Choroid plexus epithelial cell (primary cell): Measurements from ENCODE around the gene PRKAG2.
"Not testable (repeated sequence)": the region's sequence is repeated elsewhere in the genome, so short reads cannot be mapped to it uniquely, and the experiment has no call there.

ENCODE experiments used
- DNase-seq: peaks from one replicate; pipeline ENCODE4 v3.0.0-alpha.2; 2010; ENCODE audit warnings: low read depth
- H3K4me3 ChIP-seq: 2 replicates; pipeline ENCODE4 v1.5.1; 2011; ENCODE audit warnings: low read depth, mild to moderate bottlenecking, control low read depth, low read length, moderate library complexity
- TF ChIP-seq, protein P1 (sequence below): conservative IDR thresholded peaks from 2 replicates; pipeline ENCODE4 v1.5.1; 2011; ENCODE audit warnings: low read depth, mild to moderate bottlenecking, control low read depth, inconsistent platforms, low read length, moderate library complexity

The PRKAG2 gene

DNA sequence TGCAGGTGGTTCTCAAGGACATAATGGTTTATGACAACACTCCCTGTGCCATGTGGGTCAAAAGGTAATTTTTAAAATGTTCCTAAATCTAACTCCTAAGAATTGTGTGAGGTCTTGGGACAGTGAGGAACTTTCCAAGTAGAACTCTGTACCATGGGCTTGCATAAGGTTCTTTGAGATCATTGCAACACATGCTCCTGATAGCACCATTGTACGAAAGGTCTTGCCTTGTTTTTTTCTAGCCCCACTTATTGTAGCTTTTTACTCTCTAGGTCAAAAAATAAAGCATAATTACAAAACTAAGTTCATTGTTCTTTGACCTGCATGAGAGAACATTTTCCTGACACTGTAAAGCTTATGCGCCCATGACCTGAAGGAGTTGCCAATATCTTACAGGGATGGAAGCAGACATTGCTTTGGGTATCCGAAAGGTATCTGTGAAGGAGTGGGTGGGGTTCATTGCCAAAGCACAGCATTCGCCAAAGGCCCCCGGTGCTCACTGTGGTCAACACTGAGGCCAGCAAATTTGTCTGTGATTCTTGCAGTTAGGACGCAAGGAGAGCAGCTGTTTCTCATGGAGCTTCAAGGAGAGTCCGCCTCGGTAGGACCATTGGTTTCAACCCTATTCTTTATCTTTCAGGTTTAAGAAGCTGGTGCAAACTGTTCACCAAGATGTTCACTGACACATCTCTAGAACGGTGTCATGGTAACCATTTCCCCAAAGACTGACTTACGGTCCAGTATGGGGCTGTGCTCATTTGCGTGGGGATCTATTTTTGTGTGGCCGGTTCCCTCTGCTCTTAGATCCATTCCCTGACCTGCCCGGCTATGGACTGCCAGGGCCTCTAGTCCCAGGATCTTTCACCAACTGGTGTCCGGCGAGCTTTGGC is 7.6 kb upstream of the PRKAG2 start:
- H3K4me3 ChIP-seq: no peak overlapping the region
- TF ChIP-seq, protein P1, sequence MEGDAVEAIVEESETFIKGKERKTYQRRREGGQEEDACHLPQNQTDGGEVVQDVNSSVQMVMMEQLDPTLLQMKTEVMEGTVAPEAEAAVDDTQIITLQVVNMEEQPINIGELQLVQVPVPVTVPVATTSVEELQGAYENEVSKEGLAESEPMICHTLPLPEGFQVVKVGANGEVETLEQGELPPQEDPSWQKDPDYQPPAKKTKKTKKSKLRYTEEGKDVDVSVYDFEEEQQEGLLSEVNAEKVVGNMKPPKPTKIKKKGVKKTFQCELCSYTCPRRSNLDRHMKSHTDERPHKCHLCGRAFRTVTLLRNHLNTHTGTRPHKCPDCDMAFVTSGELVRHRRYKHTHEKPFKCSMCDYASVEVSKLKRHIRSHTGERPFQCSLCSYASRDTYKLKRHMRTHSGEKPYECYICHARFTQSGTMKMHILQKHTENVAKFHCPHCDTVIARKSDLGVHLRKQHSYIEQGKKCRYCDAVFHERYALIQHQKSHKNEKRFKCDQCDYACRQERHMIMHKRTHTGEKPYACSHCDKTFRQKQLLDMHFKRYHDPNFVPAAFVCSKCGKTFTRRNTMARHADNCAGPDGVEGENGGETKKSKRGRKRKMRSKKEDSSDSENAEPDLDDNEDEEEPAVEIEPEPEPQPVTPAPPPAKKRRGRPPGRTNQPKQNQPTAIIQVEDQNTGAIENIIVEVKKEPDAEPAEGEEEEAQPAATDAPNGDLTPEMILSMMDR: no peak
- no peak for DNase-seq

DNA sequence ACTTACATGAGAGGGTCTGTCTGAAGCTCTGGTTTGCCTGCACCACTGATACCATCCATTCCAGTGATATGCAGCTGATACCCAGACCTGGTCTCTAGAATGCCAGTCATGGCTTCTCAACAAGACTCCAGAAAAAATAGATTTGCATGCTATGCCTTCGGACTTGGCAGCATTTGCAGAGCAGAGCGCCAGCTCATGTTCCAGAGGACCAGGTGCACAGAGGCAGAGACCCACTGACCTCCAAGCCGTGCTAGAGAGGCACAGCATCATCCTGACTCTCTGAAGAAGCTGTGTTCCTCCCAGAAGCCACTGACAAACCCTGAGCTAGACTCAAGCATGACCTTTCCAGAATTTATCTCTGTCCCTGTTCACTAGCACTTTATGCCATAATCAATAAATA is 6.9 kb upstream of the PRKAG2 start:
- no peak for DNase-seq
- TF ChIP-seq, protein P1: no peak
- H3K4me3 ChIP-seq: no peak overlapping the region

DNA sequence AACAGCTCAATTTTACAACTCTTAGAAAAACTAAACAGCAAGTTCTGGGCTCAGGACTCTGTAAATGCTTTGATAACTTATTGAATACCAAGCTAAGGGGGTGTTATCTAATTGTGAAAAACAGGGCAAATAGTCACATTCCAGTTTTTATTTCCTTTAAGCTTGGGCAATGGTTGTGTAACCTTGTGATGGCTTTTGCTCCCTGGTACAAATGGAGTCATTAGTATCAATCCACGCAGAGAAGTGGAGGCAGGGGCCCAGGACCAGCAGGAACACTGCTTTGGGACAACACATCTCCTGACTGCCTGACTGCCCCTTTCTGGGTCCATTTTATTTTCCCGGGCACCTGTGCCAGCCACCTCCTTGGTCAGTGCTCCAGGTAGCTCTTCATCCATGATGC is 5.8 kb upstream of the PRKAG2 start:
- TF ChIP-seq, protein P1: no peak
- no peak for DNase-seq
- no peak overlapping the region for H3K4me3 ChIP-seq

DNA sequence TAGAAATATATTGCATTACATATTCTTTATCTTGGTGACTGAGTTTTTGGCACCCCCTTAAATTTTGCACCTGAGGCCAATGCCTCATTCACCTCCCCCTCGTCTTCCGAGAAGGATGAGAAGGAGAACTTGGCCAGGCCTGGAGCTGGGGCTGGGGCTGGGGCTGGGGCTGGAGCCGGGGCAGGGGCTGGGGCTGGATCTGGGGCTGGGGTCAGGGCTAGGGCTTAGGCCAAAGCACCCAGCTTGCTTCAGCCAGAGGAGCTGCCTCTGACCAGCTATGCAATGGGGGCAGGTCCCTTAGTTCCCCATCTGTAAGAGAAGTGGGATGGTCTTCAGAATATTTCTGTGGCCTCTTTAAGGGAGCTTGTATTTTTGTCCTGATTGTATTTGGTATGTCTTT is 3.8 kb upstream of the PRKAG2 start:
- TF ChIP-seq, protein P1: no peak
- H3K4me3 ChIP-seq: no peak overlapping the region
- no peak for DNase-seq

DNA sequence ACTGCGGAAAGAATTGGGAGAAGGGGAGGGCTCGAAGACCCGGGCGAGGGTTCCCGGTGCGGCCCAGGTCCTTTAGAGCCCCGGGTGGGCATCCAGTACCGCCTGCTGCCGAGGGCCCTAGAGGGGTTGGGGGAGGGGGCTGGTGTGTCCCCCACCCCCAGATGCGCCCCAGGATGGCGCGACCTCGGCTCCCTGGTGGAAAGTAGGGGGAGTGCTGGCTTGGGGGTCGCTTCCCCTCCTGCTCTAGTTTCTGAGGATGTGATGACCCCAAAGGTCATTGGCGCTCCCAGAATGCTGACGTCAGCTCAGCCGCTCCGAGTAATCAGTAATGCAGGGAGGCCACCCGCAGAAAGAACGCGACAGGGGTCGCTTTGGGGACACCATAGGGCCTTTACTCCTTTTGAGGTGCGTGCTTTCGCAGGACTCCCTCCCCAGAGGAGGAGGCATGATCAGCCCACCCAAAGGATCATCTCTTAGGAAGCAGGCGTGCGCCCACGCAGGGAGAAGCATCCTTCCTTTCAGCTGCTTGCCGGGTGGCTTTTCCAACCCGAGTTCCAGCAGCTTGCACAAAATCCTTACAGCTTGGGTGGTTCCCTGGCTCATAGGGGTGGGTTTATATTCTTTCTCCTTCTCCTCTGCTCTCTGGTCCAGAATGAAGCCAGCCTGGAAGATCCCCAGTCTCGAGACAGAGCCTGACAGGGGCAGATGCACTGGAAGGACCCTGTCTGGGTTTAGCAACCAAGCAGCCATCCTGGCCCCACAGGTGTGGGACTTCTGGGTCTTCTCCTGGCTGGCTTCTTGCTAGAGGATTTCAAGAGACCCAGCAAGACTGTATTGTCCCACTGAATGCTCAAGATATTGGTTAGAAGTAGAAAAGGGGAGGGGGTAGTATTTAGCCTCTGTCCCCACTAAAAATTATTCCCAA is 1.3 kb upstream of the PRKAG2 start:
- no peak overlapping the region for H3K4me3 ChIP-seq
- TF ChIP-seq, protein P1: no peak
- no peak for DNase-seq

DNA sequence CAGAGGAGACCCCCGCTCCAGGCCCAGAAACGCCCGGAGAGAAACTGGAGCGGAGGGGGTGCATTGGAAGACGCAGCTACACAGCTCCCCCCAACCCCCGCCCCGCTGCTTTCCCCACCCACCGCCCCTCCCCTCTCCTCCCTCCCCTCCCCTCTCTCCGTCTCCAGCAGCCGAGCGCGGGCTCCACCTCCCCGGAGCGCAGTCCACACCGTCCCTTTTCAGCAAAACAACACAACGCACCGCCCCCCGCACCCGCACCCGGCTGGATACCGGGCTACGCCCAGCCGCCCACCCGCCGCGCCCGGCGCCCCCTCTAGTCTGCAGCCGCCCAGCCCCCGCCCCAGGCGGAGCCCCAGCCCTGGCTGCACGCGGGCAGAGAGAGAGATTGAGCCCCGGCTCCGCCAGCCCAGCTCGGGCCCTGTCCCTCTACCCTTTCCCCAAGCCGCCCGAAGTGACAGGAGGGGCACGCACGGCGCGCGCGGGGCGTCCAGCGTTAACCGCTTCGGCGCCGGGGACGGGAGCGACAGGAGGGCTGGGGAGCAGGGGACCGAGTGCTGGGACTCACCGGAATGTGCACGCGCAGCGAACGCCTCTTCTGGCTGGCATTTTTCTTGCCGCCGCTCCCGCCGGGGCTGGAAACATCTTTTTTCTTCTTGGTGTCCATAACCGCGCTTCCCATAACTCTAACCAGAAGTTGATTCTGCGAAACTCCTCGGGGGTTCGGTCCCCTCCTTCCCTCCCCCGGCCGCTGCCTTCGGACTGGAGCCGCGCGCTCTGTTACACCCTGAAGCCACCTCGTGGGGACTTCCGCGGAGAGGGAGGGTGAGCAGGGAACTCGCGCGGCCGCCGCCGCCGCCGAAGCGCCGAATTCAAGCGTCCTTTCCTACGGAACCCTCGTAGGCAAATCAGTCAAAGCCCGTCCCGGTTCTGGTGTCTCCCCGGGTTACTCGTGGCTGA is 695 bp downstream of the PRKAG2 start:
- H3K4me3 ChIP-seq: peak overlapping the region; percentile 68
- TF ChIP-seq, protein P1: no peak
- peak; percentile 65 for DNase-seq

DNA sequence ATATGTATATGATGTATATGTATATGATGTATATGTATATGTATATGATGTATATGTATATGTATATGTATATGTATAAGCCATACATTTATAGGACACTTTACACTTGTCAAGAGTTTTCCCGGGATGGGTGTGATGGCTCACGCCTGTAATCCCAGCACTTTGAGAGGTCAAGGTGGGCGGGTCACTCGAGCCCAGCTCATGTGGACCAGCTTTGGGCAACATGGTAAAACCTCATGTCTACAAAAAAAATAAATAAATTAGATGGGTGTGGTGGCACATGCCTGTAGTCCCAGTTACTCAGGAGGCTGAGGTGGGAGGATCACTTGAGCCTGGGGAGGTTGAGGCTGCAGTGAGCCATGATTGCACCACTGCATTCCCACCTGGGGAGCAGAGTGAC is 2.4 kb downstream of the PRKAG2 start:
- DNase-seq, H3K4me3 ChIP-seq: not testable (repeated sequence)
